ENCODE results near the gene OLA1. TPM values are rescaled to one million over a fixed set of nuclear protein-coding genes. Genes with fewer than 3 reads are reported as not detected.

OLA1 gene
- total and polyA plus RNA-seq, 9 of the 15 experiments (the other 6 are each of a cell fraction or from before 2014, with no cell fraction given): 208 to 353 (median 225) TPM

- no peak for TF ChIP-seq USF1 (CRISPR knock-in tag; IDR thresholded peaks at IDR 0.05)
- TF ChIP-seq RNF2 (IDR thresholded peaks at IDR 0.05): no peak
- no peak for TF ChIP-seq ZKSCAN3 (CRISPR knock-in tag; IDR thresholded peaks at IDR 0.05)
- no peak for TF ChIP-seq PTRF (tag; IDR thresholded peaks at IDR 0.05)
Measured at GRCh38 chr2:174023591-174024523, 224.5 kb downstream of the OLA1 start (continued).

Small RNA genes within 50 kb of the gene (small RNA-seq; reads per million reads assigned to genes)
- not detected for gene RF00019

Other genes with a start within 250 kb of the OLA1 start
- 0.05 and 0.41 TPM in 2 replicates for gene SP9, start 86.4 kb upstream of the OLA1 start, total RNA-seq (2014; rRNA removed)
- 0.06 TPM in 1 of 2 replicates, not detected in the other for gene SP9, start 86.4 kb upstream of the OLA1 start, total RNA-seq (2014; rRNA removed; fragmentation: Illumina TruSeq; extraction: Trizol)
- 0.04 TPM in 1 of 2 replicates, not detected in the other for gene SP9, start 86.4 kb upstream of the OLA1 start, total RNA-seq (2015; rRNA removed; fragmentation: Illumina TruSeq; extraction: Trizol)
- gene SP9, start 86.4 kb upstream of the OLA1 start, total RNA-seq (2021): 0.18 and 0.20 TPM in 2 replicates
- 0.15 and 0.23 TPM in 2 replicates for gene SP9, start 86.4 kb upstream of the OLA1 start, polyA plus RNA-seq (2011; rRNA removed)
- gene SP9, start 86.4 kb upstream of the OLA1 start, polyA plus RNA-seq (2014; fragmentation: Illumina TruSeq; extraction: Trizol): 0.07 TPM in 2 replicates
- gene SP9, start 86.4 kb upstream of the OLA1 start, polyA plus RNA-seq (2014; fragmentation: Nextera tagmentation; extraction: Ambion mirVana): not detected
- gene SP9, start 86.4 kb upstream of the OLA1 start, polyA plus RNA-seq (2014; rRNA removed): 0.20 and 0.23 TPM in 2 replicates
- 14.0 and 21.8 TPM in 2 replicates for gene SCRN3, start 147.2 kb upstream of the OLA1 start, total RNA-seq (2014; rRNA removed)
- 20.6 and 23.5 TPM in 2 replicates for gene SCRN3, start 147.2 kb upstream of the OLA1 start, total RNA-seq (2014; rRNA removed; fragmentation: Illumina TruSeq; extraction: Trizol)
- 20.0 and 20.4 TPM in 2 replicates for gene SCRN3, start 147.2 kb upstream of the OLA1 start, total RNA-seq (2015; rRNA removed; fragmentation: Illumina TruSeq; extraction: Trizol)
- 15.3 and 20.3 TPM in 2 replicates for gene SCRN3, start 147.2 kb upstream of the OLA1 start, total RNA-seq (2021)
- 12.6 and 18.1 TPM in 2 replicates for gene SCRN3, start 147.2 kb upstream of the OLA1 start, polyA plus RNA-seq (2011; rRNA removed)
- 14.2 and 16.9 TPM in 2 replicates for gene SCRN3, start 147.2 kb upstream of the OLA1 start, polyA plus RNA-seq (2014; fragmentation: Illumina TruSeq; extraction: Trizol)
- 10 to 100 TPM in 1 of 2 experiments, 1 to 10 TPM in 1; 7.7 to 11.0 TPM for gene SCRN3, start 147.2 kb upstream of the OLA1 start, polyA plus RNA-seq (2014; fragmentation: Nextera tagmentation; extraction: Ambion mirVana)
- gene SCRN3, start 147.2 kb upstream of the OLA1 start, polyA plus RNA-seq (2014; rRNA removed): 20.2 and 21.3 TPM in 2 replicates
- 0.04 TPM in 1 of 2 replicates, not detected in the other for gene GPR155, start 238.5 kb upstream of the OLA1 start, total RNA-seq (2014; rRNA removed)
- gene GPR155, start 238.5 kb upstream of the OLA1 start, total RNA-seq (2014; rRNA removed; fragmentation: Illumina TruSeq; extraction: Trizol): 0.10 and 0.18 TPM in 2 replicates
- gene GPR155, start 238.5 kb upstream of the OLA1 start, total RNA-seq (2015; rRNA removed; fragmentation: Illumina TruSeq; extraction: Trizol): 0.08 and 0.11 TPM in 2 replicates
- 0.11 TPM in 2 replicates for gene GPR155, start 238.5 kb upstream of the OLA1 start, total RNA-seq (2021)
- gene GPR155, start 238.5 kb upstream of the OLA1 start, polyA plus RNA-seq (2011; rRNA removed): 0.40 and 0.49 TPM in 2 replicates
- gene GPR155, start 238.5 kb upstream of the OLA1 start, polyA plus RNA-seq (2014; fragmentation: Illumina TruSeq; extraction: Trizol): 0.06 and 0.10 TPM in 2 replicates
- gene GPR155, start 238.5 kb upstream of the OLA1 start, polyA plus RNA-seq (2014; fragmentation: Nextera tagmentation; extraction: Ambion mirVana): under 1 TPM; 0.04 to 0.11 TPM
- 0.04 and 0.36 TPM in 2 replicates for gene GPR155, start 238.5 kb upstream of the OLA1 start, polyA plus RNA-seq (2014; rRNA removed)

Measured in K562 (cell line).